GM10266 (cell line): ENCODE measurements around the gene CRB3.
A peak's percentile ranks its signal among the peaks of the same experiment; 100 is the strongest.
"Not testable (repeated sequence)": the region's sequence is repeated elsewhere in the genome, so short reads cannot be mapped to it uniquely, and the experiment has no call there.

Source experiments
- DNase-seq: peaks from one replicate; pipeline ENCODE4 v3.0.0; 2012; ENCODE audit errors: extremely low spot score
- CTCF ChIP-seq: IDR thresholded peaks from 2 replicates; pipeline ENCODE4 v1.5.1; 2012; ENCODE audit warnings: mild to moderate bottlenecking, low read depth; ENCODE audit not compliant: control insufficient read depth, insufficient read depth; ENCODE audit errors: missing control alignments

CRB3 gene

GRCh38 chr19:6498294-6499036 lies 34.4 kb downstream of the CRB3 start:
- no peak for DNase-seq
- TF ChIP-seq CTCF, result no peak

GRCh38 chr19:6499052-6499790 lies 35.1 kb downstream of the CRB3 start:
- no peak for DNase-seq

GRCh38 chr19:6500837-6501739 lies 37.0 kb downstream of the CRB3 start:
- TF ChIP-seq CTCF, result no peak
- DNase-seq, result no peak

More at GRCh38 chr19:6499052-6499790, 35.1 kb downstream of the CRB3 start:
- TF ChIP-seq CTCF, result no peak

GRCh38 chr19:6501740-6502648 lies 37.9 kb downstream of the CRB3 start, which contains the start of gene TUBB4A:
TSS of gene TUBB4A (minus strand) at chr19:6502309. CDS start at chr19:6502212, 97 bp downstream.
- DNase-seq, result peak; percentile 85
- TF ChIP-seq CTCF, result no peak

- no peak for TF ChIP-seq CTCF
- no peak for DNase-seq
Observed at GRCh38 chr19:6503407-6504201, 39.5 kb downstream of the CRB3 start.

- not testable (repeated sequence) for DNase-seq
Observed at GRCh38 chr19:6508028-6508771, 44.1 kb downstream of the CRB3 start.
